GM12875 (cell line): ENCODE measurements around the gene SLC7A11.
"Not testable (repeated sequence)": the region's sequence is repeated elsewhere in the genome, so short reads cannot be mapped to it uniquely, and the experiment has no call there.

Experiments used
- H3K4me3 ChIP-seq: one replicate; pipeline ENCODE4 v1.5.1; 2011; ENCODE audit warnings: low read depth, low read length, control low read depth
- TF ChIP-seq, protein P1 (sequence below): IDR thresholded peaks from 2 replicates; pipeline ENCODE4 v1.5.1; 2011; ENCODE audit warnings: low read depth, mild to moderate bottlenecking, control low read depth, inconsistent platforms, low read length, moderate library complexity, borderline replicate concordance; ENCODE audit not compliant: insufficient read depth

The SLC7A11 gene

DNA sequence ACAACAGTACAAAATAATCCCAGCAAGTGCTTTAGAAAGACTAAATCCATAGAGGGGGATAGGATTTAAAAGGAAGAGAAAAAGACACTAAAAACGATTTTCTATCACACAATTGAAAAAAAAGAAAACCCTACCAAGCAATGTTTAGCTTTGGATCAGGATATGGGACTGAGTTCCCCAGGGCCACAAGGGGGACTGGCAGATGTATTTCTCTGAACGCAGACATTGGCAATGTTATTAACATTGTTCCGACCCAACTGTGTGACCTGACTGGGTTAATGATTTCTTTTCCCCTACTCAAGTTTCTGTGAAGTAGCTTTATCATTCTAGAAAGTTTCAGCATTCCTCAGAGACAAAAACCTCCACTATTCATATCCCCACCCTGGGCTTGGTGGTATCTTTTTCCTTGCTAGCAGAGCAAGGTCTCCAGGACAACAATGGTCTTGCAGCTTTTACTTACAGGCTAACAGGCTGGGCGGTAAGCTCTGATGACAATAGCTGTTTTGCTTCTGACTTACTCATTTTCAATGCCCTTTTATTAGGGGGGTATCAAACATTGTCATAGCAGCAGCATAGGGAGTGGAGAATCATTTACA is 25.8 kb downstream of the SLC7A11 start:
- TF ChIP-seq, protein P1, sequence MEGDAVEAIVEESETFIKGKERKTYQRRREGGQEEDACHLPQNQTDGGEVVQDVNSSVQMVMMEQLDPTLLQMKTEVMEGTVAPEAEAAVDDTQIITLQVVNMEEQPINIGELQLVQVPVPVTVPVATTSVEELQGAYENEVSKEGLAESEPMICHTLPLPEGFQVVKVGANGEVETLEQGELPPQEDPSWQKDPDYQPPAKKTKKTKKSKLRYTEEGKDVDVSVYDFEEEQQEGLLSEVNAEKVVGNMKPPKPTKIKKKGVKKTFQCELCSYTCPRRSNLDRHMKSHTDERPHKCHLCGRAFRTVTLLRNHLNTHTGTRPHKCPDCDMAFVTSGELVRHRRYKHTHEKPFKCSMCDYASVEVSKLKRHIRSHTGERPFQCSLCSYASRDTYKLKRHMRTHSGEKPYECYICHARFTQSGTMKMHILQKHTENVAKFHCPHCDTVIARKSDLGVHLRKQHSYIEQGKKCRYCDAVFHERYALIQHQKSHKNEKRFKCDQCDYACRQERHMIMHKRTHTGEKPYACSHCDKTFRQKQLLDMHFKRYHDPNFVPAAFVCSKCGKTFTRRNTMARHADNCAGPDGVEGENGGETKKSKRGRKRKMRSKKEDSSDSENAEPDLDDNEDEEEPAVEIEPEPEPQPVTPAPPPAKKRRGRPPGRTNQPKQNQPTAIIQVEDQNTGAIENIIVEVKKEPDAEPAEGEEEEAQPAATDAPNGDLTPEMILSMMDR, result no peak
- H3K4me3 ChIP-seq, result no peak overlapping the region

DNA sequence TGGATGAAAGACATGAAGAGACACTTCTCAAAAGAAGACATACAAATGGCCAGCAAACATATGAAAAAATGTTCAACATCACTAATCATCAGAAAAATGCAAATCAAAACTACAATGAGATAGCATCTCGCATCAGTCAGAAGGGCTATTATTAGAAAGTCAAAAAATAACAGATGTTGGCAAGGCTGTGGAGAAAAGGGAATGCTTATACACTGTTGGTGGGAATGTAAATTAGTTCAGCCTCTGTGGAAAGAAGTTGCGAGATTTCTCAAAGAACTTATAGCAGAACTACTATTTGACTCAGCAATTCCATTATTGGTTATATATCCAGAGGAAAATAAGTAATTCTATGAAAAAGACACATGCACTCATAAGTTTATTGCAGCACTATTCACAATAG is 31.6 kb downstream of the SLC7A11 start:
- H3K4me3 ChIP-seq, result not testable (repeated sequence)

DNA sequence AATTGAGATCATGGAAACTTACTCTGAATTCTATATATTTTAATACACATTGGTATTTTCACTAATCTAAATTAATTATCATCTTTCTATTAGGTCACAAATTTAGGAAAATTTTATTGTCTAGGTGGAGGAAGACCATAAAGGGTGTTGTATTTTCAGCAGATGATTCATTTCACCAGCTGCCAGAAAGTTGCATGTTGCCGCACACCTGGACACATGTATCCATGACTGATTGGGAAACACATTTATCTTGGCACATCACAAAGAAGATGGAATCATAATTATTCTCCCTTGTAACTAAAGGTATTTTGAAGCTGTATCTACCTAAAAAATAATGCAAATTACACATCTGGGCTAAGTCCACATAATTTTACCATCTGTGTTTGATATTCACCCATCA is 33.1 kb downstream of the SLC7A11 start:
- TF ChIP-seq, protein P1, result no peak
- H3K4me3 ChIP-seq, result no peak overlapping the region

GRCh38 chr4:138205531-138206233 is 36.5 kb downstream of the SLC7A11 start:
- TF ChIP-seq, protein P1, result no peak
- no peak overlapping the region for H3K4me3 ChIP-seq

GRCh38 chr4:138204507-138204906 is 37.6 kb downstream of the SLC7A11 start:
- H3K4me3 ChIP-seq, result no peak overlapping the region
- TF ChIP-seq, protein P1, result no peak

- TF ChIP-seq, protein P1, result no peak
- no peak overlapping the region for H3K4me3 ChIP-seq
These were observed 39.5 kb downstream of the SLC7A11 start for GRCh38 chr4:138202686-138203085.

DNA sequence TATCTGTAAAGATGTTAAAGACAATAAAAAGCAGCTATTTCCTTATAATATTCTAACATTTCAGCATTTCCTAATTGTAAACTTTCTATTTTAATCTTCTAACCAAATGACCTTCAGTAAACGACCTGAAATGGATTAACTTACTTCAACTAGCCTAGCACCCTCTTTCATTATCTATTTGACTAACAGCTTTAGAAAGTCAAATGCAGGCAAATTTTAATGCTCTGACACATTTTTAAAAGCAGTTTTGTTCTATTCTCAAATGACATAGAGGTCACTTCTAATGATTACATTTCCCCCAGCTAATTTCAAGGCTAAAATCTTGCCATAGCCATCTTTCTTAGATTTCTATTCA is 41.9 kb downstream of the SLC7A11 start:
- no peak overlapping the region for H3K4me3 ChIP-seq
- TF ChIP-seq, protein P1, result no peak
